ENCODE measurements around the gene TBC1D22A.

DNA sequence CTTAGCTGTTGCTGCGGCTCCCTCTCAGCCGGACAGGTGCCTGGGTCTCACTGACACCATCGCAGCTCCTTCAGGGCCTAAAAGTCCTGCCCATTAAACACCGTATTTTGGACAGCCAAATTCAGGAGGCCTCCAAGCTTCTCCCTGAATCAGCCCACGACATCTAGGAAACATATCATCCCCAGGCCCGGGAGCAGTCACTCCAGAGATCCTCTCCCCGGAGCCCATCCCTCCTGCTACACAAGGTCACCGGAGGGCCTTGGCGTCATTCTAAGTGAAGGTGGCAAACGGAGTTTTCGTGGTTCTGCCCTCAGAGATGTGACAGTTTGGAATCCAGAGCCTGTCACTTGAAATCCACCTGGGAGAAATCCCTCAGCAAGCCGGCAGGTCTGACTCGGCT lies 232.5 kb downstream of the TBC1D22A start:
- TF ChIP-seq, protein P1, sequence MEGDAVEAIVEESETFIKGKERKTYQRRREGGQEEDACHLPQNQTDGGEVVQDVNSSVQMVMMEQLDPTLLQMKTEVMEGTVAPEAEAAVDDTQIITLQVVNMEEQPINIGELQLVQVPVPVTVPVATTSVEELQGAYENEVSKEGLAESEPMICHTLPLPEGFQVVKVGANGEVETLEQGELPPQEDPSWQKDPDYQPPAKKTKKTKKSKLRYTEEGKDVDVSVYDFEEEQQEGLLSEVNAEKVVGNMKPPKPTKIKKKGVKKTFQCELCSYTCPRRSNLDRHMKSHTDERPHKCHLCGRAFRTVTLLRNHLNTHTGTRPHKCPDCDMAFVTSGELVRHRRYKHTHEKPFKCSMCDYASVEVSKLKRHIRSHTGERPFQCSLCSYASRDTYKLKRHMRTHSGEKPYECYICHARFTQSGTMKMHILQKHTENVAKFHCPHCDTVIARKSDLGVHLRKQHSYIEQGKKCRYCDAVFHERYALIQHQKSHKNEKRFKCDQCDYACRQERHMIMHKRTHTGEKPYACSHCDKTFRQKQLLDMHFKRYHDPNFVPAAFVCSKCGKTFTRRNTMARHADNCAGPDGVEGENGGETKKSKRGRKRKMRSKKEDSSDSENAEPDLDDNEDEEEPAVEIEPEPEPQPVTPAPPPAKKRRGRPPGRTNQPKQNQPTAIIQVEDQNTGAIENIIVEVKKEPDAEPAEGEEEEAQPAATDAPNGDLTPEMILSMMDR (IDR thresholded peaks at IDR 0.05): no peak
- no peak for TF ChIP-seq POLR2A (IDR thresholded peaks at IDR 0.05)

Data from gastroesophageal sphincter (tissue), 3 donors.